Skin epidermis (tissue), 12 donors: ENCODE data around the gene PIANP.
"Not testable (repeated sequence)": the region's sequence is repeated elsewhere in the genome, so short reads cannot be mapped to it uniquely, and the experiment has no call there.

Source experiments
- H3K27ac ChIP-seq, 21 experiments: fragments of 200-600 bp; sonication (generic) in 11 of 21; one replicate each; pipeline ENCODE4 v1.5.0; 2020; ENCODE audit warnings: mild to moderate bottlenecking in 3 of 21, inconsistent platforms in 2 of 21, moderate library complexity in 2 of 21
- H3K4me3 ChIP-seq, 7 experiments: fragments of 200-600 bp; sonication (generic) in 2 of 7; one replicate each; pipeline ENCODE4 v1.5.0; 2020; ENCODE audit warnings: inconsistent platforms in 2 of 7, mild to moderate bottlenecking in 2 of 7, moderate library complexity in 1 of 7

Gene PIANP

DNA sequence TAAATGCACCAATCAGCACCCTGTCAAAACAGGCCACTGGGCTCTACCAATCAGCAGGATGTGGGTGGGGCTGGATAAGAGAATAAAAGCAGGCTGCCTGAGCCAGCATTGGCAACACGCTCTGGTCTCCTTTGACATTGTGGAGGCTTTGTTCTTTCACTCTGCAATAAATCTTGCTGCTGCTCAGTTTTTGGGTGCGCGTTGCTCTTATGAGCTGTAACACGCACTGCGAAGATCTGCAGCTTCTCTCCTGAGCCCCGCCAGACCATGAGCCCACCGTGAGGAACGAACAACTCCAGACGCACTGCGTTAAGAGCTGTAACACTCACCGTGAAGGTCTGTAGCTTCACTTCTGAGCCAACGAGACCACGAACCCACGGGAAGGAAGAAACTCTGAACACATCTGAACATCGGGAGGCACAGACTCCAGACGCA lies 8.4 kb upstream of the PIANP start:
- H3K27ac ChIP-seq: no peak overlapping the region

DNA sequence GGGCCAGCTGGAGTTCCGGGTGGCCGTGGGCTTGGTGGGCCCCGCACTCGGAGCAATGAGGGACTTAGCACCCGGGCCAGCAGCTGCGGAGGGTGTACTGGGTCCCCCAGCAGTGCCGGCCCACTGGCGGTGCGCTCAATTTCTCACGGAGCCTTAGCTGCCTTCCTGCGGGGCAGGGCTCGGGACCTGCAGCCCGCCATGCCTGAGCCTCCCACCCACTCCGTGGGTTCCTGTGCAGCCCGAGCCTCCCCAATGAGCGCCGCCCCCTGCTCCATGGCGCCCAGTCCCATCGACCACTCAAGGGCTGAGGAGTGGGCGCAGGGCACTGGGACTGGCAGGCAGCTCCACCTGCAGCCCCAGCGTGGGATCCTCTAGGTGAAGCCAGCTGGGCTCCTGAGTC lies 7.7 kb upstream of the PIANP start:
- H3K4me3 ChIP-seq: not testable (repeated sequence)

More for the DNA sequence above, 8.4 kb upstream of the PIANP start:
- no peak overlapping the region for H3K4me3 ChIP-seq

DNA sequence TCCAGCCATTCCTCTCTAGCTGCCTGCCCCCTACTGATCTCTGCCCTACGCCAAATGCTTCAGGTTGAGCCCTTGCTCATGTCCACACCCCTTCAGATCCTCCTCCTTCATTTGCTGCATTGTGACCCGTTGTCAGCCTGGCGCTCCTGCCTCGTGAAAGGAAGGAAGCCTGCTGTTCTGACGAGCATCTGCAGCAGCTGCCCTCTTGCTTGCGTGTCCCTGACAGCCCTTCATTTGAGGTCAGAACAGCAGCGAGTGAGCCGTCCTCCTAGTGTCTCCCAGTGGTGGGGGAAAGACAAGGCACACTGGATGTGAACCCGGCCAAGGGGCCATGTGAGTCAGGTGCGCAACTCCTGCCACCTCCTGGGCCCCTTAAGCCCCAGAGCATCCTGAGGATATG lies 3.0 kb upstream of the PIANP start:
- Histone ChIP-seq H3K4me3 (no peak overlapping the region), H3K27ac (no peak overlapping the region)

More for the DNA sequence above, 7.7 kb upstream of the PIANP start:
- H3K27ac ChIP-seq: not testable (repeated sequence)

DNA sequence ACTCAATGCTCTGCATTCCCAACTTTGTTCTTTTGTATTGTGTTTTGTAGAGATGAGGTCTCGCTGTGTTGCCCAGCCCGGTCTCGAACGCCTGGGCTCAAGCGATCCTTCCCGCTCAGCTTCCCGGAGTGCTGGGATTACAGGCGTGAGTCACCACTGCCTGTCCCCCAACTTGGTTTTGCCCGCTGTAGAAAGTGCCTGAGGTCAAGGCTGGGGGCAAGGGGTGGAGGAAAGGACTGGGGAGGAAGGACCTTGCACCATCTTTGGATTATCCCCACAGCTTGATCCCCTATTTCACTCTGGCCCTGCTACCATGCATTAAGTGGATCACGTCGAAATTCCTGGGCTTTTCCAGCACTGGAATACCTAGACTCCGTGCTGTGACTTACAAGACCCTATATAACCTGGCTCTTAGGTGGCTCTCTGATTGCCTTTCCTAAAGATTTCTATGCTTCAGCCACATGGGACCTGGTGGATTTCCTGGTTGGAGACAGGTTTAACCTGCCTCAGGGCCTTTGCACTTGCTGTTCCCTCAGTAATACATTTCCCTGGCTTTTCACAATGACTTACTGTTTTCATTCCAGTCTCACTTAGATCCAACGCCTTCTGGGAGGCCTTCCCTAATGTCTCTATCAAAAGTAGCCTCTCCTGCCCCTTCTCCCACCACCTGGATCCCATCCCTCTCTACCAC lies 608 bp upstream of the PIANP start:
- Histone ChIP-seq H3K4me3 (peak overlapping the region in 3 of 7 experiments; percentile 30 to 35 (median 34)), H3K27ac (no peak overlapping the region)

DNA sequence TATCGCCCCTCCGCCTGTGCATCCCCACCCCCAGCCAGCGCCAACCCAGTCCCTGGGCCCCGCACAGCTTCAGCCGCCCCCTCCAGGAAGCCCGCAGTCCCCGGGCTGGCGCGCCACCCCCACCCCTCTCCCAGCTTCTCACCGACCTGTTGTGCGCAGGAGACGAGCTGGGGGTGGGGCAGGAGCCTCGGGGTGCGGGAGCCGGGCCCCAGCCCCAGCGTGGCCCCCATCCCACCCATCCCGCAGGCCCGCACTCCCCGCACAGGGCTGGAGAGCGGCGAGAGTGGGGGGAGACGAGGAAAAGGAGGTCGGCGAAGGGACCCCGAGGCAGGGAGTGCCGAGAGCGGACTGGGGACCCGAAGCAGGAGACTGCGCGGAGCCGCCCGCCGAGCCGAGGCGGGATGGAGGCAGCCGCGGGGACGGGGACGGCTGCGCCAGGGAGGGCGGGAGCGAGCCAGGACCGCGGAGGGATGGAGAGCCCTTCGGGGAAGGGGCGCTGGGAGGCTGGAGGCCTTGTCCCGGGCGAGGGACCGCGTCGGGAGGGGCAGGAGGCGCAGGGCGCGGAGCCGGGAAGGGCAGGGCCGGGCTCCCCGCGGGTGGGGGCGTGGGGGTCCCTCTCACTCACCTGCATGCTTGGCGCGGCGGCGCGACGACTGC lies 498 bp downstream of the PIANP start:
- Histone ChIP-seq H3K4me3 (peak overlapping the region; percentile 2 to 35 (median 30)), H3K27ac (no peak overlapping the region)

DNA sequence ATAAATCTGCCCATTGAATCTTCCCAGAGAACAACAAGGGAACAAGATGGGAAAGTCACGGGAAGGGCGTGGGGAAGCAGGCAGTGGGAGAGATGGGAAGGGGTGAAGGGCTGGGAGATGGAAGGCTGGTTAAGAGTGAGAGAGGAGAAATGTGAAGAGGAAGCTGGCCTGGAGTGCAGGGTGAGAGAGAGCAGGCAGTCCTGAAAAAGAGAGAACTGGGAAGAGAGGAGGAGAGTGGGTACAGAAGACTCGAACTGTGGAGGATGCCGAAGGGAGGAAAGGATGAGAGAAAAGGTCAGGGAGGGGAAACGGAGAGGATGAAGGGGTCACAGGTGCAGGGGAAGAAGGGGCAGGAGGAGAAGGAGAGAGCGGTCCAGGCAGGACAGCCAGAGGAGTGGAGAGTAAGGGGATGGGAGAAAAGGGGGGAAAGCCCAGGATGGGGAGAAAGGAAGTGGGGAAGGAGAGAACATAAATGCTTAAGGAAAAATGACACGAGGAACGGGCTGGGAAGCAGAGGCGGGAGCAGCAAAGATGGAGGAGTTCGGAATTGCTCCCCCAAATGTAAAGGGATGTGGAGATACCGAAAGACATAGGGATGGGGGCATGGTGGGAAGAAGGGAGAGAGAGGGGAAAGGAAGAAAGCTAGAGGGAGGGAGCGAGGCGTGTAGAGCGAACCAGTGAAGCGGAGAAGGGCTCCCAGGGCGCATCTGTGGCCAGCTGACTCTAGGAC lies 1.2 kb downstream of the PIANP start:
- no peak overlapping the region for H3K27ac ChIP-seq
- H3K4me3 ChIP-seq: peak overlapping the region in 3 of 7 experiments; percentile 30 to 35 (median 34)

DNA sequence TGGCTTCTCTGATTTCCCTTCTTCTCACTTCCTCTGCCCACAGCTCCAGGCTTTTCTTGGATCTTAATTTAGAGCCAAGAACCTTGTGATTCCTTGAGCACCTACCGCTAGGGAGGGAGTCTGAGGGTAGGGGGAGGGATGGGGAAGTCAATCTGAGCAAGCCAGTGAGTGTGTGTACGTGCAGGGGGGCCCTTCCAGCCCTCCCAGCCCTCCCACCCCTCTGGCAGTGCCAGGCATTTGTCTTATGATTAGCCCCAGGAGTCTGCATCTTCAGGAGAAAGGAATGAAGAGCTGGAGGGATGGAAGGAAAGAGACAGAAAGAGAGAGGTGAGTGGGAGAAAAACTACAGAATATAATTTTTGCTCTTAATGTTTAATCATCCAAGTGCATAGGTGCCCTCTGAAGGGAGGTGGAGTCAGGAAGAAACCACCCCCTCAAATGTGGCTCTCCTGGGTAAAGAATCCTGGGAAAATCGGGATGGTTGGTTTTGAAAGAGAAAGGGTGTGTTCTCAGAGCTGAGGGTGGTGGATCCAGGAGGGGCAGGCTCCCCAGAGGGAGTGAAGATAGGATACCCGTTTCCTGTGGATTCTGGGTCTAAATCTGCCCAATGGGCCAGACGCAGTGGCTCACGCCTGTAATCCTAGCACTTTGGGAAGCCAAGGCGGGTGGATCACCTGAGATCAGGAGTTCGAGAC lies 2.1 kb downstream of the PIANP start:
- H3K4me3 ChIP-seq: no peak overlapping the region
- H3K27ac ChIP-seq: no peak overlapping the region

DNA sequence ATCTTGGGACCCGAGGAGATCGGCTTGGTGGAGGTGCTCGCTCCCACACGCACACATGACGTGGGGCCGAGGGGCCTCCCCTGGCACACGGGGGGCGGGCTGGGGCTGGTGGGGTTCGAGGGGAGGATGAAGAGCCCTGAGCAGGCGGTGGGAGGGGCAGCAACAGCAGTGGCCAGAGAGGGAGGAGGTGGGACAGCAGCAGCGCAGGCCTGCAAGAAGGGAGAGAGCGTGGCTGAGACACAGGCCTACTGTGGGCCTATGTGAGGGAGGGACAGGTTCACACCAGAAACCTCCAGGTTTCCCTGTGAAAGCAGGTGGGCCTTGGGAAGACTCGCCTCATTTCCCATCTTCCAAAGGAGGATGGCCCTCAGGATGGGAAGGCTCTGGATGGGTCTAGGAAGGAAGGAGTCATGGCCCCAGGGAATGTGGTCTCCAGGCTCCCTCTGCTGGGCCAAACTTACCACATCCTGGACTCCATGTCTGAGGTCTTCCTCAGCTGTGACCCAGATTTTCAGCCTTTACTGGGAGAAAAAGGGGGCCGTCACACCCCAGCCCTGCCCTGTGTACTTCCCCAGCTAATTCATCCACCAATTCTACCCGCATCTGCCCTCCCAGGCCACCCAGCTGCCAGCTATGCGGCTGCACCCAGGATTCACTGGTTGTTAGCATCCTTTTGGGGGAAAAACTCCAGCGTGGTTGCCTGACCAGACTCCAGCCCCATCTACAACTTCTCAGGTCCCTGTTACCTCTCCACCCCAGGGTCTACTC lies 2.8 kb downstream of the PIANP start:
- Histone ChIP-seq H3K4me3 (no peak overlapping the region), H3K27ac (no peak overlapping the region)

DNA sequence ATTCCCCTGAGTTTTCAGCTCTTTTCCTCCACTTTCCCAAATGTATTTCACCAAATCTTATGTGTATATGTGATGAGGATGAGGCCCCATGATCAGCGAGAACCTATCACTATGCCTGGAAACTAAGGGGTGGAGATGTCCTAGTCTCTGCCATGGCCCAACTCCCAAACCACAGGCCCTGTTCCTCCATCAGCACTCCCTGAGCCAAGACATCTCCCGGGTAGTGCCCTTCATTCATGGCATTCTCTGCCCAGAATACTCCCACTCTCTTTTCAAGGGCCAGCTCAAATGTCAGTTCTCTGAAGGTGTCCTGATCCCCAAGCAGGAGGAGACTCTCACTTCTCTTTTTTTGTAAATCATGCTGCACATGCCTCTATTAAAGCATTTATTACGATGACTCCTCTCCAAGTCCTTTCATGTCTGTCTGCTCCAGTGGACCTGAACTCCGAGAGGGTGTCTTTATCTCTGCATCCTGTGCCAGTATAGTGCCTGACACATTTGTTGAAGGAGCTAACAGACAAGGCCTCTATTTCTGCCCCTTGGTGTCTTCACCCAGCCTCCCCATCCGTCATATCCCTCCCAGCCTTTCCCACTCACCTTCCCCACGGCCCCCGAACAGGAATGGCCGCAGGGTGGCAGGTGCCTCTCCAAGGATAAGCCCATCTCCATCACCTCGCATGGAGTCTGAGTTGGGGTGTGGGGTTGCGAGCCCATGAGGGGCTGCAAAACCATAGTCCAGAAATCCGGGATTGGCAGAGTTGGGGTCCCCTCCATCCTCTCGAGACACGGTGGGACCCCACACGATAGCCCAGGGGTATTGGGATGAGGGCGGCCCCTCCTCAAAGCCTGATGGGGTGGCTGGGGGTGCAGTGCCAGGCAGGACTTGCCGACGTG lies 3.7 kb downstream of the PIANP start:
- Histone ChIP-seq H3K27ac (no peak overlapping the region), H3K4me3 (no peak overlapping the region)

DNA sequence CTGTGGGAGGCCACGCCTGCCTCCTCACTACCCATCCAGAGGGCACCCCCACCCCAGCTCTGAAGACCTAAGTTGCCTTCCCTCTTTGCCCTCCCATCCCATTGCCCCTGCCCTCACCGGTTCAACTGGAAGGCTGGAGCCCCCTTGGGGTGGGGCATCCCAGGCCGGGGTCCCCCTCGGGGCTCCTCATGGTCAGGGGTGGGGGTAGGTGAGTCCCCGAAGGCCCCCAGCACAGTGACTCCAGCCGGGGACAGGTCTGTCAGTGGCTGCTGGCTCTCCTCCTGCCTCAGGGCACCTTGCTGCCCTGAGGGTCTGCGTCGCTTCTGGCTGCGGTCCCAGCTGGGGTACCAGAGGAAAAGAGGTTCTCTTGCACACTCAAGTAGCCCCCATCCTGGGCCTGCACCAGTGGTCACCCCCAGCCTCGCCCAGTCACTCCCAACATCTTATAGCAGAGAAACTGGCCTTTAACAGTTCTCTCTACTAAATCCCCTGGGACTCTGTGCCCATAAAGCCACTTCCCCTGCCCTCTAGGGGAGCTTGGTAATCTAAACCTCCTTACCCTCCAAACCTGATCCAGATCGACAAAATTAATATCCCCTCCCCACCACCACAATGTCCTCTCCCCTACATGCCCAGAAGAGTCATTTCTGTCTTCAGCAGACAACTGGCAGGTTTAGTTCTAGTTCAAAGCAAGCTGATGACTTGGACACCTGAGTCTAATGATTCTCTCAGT lies 5.1 kb downstream of the PIANP start:
- no peak overlapping the region for H3K27ac ChIP-seq
- no peak overlapping the region for H3K4me3 ChIP-seq

DNA sequence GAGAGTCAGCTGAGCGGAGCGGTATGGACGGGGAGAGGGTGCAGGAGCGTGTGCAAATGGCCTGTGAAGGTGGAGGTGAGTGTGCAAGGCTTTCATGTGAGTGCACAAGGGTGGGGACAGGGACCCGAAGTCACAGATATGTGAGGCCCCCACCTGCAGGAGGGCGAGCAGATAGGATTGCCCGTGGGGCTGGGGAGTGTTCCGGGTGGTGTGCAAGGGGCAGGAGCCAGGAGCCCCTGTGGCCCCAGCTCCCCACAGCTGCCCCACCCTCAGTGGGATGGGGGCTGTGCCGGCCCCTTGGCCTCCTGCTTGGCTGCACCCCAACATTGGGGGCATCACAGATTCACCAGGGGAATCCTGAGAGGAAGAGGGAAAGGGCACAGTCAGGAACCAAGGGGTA lies 5.9 kb downstream of the PIANP start:
- Histone ChIP-seq H3K27ac (no peak overlapping the region), H3K4me3 (no peak overlapping the region)

DNA sequence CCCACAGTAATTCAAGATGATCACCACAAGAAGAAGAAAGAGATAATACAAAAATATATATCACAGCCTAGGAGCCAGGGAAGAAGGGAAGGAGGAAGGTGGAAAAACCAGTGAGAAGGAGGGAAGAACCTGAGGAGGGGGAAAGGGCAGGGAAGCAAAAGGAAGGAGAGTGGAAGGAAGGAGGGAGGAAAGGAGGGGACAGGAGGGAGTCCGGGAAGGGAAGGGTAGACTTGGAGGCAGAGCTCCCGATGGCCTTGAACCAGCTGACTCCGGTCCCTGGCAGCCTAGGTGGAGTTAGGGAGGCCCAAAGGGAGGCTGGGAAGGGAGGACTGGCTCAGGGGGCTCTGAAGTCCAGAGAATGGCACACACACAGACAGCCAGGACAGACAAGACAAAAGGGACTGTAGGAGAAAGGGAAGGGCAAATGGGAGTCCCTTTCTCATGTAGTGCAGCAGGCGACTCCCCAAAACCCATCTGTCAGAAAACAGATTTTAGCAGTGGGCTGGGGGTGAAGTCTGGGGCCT lies 6.7 kb downstream of the PIANP start:
- no peak overlapping the region for H3K27ac ChIP-seq
- H3K4me3 ChIP-seq: no peak overlapping the region

DNA sequence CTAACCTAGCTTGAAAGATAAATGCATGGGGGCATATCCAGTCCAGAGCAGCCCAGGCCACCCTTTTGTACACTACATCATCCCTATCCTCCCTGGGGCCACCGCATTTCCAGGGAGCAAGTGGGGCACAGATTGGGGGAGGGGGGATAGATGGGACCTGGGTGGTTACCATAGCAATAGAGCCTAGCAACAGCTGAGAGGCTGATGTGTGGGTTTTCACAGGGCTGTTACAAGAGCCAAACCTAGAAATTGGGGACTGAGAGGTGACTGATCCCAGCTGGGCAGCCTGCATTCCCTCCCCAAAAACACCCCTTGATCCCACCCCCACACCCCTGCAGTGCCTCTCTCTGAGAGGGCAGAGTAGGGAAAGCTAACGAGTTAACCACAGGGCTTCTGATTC lies 7.7 kb downstream of the PIANP start:
- no peak overlapping the region for H3K27ac ChIP-seq
- H3K4me3 ChIP-seq: no peak overlapping the region

DNA sequence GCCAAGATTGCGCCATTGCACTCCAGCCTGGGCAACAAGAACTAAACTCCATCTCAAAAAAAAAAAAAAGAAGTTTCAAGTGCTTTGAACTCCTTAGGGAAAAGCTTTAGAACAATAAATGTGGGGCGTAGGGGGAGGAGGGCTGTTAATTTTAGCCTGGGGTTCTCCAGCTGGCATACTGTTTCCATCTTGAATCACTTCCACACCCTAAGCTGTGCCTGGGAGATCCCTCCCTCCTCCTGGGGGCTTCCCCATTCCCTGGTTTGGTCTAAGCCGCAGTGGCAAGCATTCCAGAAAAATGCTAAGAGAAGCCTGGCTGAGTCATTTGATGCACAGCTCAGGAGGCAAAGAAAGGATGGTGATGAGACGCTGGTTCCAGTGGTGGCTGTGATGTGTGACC lies 9.1 kb downstream of the PIANP start:
- Histone ChIP-seq H3K27ac (no peak overlapping the region), H3K4me3 (no peak overlapping the region)

DNA sequence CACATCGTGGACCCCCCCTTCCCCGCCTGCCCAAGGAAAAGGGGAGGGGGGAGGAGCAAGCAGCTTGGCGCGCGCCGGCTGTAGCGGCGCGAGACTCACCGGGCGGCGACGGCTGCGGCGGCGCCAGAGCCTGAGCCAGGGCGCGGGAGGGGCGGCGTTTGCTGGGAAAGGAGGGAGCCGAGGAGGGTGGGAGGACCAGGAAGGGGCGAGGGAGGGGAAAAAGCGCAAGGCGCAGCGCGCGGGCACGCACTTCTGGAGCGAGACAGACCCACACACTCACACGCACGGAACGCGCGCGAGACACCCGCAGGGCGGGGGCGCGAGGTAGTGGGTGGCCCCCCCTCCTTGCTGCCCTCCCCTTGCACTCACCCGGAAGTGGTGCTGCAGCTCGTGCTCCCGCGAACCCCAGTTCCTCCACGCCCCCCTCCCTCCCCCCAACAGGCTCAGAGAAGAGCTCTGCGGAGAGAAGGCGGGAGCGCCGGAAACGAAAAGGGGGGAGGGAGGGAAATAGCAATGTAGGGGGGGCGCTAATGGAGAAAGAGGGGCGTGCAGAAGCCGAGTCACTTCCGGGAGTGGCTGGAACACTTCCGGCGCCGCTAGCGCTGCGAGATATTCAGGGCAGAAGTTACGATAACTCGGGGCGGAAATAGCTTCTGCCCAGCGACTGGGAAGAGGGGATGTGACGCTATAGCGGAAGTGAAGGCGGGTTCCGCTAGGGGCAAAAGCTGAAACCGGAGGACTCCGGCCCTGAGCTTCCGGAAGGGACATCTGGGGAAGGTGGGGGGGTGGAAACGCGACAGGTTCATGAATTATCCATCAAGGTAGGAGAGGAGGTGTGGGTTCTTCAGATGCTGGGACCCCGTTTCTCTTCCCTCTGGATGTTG lies 11.4 kb downstream of the PIANP start, which contains the start of gene ZNF384:
ZNF384 (minus strand) TSS at position 377 of the 884 bp plus-strand sequence. CDS start 9,855 bp downstream, outside the sequence.
- peak within 1 kb of the TSS; percentile 85 to 100 (median 98) for H3K27ac ChIP-seq
- H3K4me3 ChIP-seq: peak within 1 kb of the TSS; percentile 71 to 93 (median 86)

DNA sequence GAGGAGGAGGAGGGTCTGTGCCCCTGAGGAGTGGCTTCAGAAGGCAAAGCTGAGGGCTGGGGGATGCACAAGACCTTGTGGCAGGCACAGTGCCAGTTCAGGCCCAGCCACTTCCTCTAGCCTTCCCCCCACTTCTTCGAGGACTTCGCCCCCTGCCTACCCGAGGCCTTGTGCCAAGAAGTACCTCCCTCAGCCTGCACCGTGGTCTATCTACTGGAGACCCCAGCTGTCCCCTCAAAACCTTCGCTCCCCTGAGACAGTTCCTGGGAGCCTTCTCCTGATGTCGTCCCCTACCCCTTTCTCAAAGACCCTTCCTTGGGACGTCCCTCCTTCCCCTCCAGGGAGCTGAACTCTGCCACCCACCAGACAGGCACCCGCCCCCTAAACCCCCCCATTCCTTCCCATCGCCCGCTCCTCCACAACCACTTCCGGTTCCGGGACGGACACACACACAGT lies 12.0 kb downstream of the PIANP start:
- peak overlapping the region; percentile 85 to 100 (median 98) for H3K27ac ChIP-seq
- H3K4me3 ChIP-seq: peak overlapping the region; percentile 71 to 93 (median 86)
